Fibroblast of skin of left quadriceps (primary cell): ENCODE data around the gene PDIA3.
"Not testable (repeated sequence)": the region's sequence is repeated elsewhere in the genome, so short reads cannot be mapped to it uniquely, and the experiment has no call there.

Source experiments
- DNase-seq, 2 experiments: peaks; one replicate each; pipeline ENCODE4 v3.0.0-alpha.2; 2013; ENCODE audit warnings: low read depth in 2 of 2

PDIA3 gene

GRCh38 chr15:43746245-43746902 lies at the start of gene PDIA3:
Gene PDIA3 (plus strand): TSS chr15:43746438. CDS start chr15:43746540, 102 bp downstream.
- peak; percentile 74 to 75 for DNase-seq

GRCh38 chr15:43702174-43702573 lies 44.1 kb upstream of the PDIA3 start:
- no peak for DNase-seq

- DNase-seq: no peak
Observed at GRCh38 chr15:43702701-43703424, 43.4 kb upstream of the PDIA3 start.

GRCh38 chr15:43710431-43711131 lies 35.7 kb upstream of the PDIA3 start:
- DNase-seq: not testable (repeated sequence)

GRCh38 chr15:43723151-43723550 lies 23.1 kb upstream of the PDIA3 start:
- DNase-seq: no peak

GRCh38 chr15:43726306-43726705 lies 19.9 kb upstream of the PDIA3 start:
- DNase-seq: not testable (repeated sequence)

- DNase-seq: not testable (repeated sequence)
Observed at GRCh38 chr15:43728053-43728725, 18.0 kb upstream of the PDIA3 start.

- DNase-seq: no peak
Observed at GRCh38 chr15:43735416-43735815, 10.8 kb upstream of the PDIA3 start.

GRCh38 chr15:43746903-43747309 lies 668 bp downstream of the PDIA3 start:
- DNase-seq: not testable (repeated sequence)

GRCh38 chr15:43748376-43748775 lies 2.1 kb downstream of the PDIA3 start:
- no peak for DNase-seq

- DNase-seq: no peak
Observed at GRCh38 chr15:43749690-43750345, 3.6 kb downstream of the PDIA3 start.

GRCh38 chr15:43751885-43752284 lies 5.6 kb downstream of the PDIA3 start:
- DNase-seq: no peak

GRCh38 chr15:43762824-43763223 lies 16.6 kb downstream of the PDIA3 start:
- peak; percentile 70 to 72 for DNase-seq

GRCh38 chr15:43763819-43764446 lies 17.7 kb downstream of the PDIA3 start:
- no peak for DNase-seq

GRCh38 chr15:43769584-43770228 lies 23.5 kb downstream of the PDIA3 start:
- DNase-seq: no peak

- DNase-seq: no peak
Observed at GRCh38 chr15:43771816-43772215, 25.6 kb downstream of the PDIA3 start.

GRCh38 chr15:43772624-43773023 lies 26.4 kb downstream of the PDIA3 start:
- no peak for DNase-seq

- DNase-seq: no peak
Observed at GRCh38 chr15:43774062-43774461, 27.8 kb downstream of the PDIA3 start.

GRCh38 chr15:43775411-43775965 lies 29.2 kb downstream of the PDIA3 start:
- no peak for DNase-seq

GRCh38 chr15:43776101-43776717 lies 30.0 kb downstream of the PDIA3 start:
- DNase-seq: no peak
